ENCODE results near the gene ZNF384.

ZNF384 gene

DNA sequence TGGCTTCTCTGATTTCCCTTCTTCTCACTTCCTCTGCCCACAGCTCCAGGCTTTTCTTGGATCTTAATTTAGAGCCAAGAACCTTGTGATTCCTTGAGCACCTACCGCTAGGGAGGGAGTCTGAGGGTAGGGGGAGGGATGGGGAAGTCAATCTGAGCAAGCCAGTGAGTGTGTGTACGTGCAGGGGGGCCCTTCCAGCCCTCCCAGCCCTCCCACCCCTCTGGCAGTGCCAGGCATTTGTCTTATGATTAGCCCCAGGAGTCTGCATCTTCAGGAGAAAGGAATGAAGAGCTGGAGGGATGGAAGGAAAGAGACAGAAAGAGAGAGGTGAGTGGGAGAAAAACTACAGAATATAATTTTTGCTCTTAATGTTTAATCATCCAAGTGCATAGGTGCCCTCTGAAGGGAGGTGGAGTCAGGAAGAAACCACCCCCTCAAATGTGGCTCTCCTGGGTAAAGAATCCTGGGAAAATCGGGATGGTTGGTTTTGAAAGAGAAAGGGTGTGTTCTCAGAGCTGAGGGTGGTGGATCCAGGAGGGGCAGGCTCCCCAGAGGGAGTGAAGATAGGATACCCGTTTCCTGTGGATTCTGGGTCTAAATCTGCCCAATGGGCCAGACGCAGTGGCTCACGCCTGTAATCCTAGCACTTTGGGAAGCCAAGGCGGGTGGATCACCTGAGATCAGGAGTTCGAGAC is 9.3 kb upstream of the ZNF384 start:
- no peak for DNase-seq

DNA sequence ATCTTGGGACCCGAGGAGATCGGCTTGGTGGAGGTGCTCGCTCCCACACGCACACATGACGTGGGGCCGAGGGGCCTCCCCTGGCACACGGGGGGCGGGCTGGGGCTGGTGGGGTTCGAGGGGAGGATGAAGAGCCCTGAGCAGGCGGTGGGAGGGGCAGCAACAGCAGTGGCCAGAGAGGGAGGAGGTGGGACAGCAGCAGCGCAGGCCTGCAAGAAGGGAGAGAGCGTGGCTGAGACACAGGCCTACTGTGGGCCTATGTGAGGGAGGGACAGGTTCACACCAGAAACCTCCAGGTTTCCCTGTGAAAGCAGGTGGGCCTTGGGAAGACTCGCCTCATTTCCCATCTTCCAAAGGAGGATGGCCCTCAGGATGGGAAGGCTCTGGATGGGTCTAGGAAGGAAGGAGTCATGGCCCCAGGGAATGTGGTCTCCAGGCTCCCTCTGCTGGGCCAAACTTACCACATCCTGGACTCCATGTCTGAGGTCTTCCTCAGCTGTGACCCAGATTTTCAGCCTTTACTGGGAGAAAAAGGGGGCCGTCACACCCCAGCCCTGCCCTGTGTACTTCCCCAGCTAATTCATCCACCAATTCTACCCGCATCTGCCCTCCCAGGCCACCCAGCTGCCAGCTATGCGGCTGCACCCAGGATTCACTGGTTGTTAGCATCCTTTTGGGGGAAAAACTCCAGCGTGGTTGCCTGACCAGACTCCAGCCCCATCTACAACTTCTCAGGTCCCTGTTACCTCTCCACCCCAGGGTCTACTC is 8.6 kb upstream of the ZNF384 start:
- DNase-seq = peak; percentile 63

DNA sequence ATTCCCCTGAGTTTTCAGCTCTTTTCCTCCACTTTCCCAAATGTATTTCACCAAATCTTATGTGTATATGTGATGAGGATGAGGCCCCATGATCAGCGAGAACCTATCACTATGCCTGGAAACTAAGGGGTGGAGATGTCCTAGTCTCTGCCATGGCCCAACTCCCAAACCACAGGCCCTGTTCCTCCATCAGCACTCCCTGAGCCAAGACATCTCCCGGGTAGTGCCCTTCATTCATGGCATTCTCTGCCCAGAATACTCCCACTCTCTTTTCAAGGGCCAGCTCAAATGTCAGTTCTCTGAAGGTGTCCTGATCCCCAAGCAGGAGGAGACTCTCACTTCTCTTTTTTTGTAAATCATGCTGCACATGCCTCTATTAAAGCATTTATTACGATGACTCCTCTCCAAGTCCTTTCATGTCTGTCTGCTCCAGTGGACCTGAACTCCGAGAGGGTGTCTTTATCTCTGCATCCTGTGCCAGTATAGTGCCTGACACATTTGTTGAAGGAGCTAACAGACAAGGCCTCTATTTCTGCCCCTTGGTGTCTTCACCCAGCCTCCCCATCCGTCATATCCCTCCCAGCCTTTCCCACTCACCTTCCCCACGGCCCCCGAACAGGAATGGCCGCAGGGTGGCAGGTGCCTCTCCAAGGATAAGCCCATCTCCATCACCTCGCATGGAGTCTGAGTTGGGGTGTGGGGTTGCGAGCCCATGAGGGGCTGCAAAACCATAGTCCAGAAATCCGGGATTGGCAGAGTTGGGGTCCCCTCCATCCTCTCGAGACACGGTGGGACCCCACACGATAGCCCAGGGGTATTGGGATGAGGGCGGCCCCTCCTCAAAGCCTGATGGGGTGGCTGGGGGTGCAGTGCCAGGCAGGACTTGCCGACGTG is 7.8 kb upstream of the ZNF384 start:
- no peak for DNase-seq

DNA sequence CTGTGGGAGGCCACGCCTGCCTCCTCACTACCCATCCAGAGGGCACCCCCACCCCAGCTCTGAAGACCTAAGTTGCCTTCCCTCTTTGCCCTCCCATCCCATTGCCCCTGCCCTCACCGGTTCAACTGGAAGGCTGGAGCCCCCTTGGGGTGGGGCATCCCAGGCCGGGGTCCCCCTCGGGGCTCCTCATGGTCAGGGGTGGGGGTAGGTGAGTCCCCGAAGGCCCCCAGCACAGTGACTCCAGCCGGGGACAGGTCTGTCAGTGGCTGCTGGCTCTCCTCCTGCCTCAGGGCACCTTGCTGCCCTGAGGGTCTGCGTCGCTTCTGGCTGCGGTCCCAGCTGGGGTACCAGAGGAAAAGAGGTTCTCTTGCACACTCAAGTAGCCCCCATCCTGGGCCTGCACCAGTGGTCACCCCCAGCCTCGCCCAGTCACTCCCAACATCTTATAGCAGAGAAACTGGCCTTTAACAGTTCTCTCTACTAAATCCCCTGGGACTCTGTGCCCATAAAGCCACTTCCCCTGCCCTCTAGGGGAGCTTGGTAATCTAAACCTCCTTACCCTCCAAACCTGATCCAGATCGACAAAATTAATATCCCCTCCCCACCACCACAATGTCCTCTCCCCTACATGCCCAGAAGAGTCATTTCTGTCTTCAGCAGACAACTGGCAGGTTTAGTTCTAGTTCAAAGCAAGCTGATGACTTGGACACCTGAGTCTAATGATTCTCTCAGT is 6.3 kb upstream of the ZNF384 start:
- DNase-seq = no peak

DNA sequence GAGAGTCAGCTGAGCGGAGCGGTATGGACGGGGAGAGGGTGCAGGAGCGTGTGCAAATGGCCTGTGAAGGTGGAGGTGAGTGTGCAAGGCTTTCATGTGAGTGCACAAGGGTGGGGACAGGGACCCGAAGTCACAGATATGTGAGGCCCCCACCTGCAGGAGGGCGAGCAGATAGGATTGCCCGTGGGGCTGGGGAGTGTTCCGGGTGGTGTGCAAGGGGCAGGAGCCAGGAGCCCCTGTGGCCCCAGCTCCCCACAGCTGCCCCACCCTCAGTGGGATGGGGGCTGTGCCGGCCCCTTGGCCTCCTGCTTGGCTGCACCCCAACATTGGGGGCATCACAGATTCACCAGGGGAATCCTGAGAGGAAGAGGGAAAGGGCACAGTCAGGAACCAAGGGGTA is 5.5 kb upstream of the ZNF384 start:
- no peak for DNase-seq

DNA sequence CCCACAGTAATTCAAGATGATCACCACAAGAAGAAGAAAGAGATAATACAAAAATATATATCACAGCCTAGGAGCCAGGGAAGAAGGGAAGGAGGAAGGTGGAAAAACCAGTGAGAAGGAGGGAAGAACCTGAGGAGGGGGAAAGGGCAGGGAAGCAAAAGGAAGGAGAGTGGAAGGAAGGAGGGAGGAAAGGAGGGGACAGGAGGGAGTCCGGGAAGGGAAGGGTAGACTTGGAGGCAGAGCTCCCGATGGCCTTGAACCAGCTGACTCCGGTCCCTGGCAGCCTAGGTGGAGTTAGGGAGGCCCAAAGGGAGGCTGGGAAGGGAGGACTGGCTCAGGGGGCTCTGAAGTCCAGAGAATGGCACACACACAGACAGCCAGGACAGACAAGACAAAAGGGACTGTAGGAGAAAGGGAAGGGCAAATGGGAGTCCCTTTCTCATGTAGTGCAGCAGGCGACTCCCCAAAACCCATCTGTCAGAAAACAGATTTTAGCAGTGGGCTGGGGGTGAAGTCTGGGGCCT is 4.7 kb upstream of the ZNF384 start:
- DNase-seq = no peak

DNA sequence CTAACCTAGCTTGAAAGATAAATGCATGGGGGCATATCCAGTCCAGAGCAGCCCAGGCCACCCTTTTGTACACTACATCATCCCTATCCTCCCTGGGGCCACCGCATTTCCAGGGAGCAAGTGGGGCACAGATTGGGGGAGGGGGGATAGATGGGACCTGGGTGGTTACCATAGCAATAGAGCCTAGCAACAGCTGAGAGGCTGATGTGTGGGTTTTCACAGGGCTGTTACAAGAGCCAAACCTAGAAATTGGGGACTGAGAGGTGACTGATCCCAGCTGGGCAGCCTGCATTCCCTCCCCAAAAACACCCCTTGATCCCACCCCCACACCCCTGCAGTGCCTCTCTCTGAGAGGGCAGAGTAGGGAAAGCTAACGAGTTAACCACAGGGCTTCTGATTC is 3.7 kb upstream of the ZNF384 start:
- DNase-seq = no peak

DNA sequence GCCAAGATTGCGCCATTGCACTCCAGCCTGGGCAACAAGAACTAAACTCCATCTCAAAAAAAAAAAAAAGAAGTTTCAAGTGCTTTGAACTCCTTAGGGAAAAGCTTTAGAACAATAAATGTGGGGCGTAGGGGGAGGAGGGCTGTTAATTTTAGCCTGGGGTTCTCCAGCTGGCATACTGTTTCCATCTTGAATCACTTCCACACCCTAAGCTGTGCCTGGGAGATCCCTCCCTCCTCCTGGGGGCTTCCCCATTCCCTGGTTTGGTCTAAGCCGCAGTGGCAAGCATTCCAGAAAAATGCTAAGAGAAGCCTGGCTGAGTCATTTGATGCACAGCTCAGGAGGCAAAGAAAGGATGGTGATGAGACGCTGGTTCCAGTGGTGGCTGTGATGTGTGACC is 2.3 kb upstream of the ZNF384 start:
- DNase-seq = no peak

DNA sequence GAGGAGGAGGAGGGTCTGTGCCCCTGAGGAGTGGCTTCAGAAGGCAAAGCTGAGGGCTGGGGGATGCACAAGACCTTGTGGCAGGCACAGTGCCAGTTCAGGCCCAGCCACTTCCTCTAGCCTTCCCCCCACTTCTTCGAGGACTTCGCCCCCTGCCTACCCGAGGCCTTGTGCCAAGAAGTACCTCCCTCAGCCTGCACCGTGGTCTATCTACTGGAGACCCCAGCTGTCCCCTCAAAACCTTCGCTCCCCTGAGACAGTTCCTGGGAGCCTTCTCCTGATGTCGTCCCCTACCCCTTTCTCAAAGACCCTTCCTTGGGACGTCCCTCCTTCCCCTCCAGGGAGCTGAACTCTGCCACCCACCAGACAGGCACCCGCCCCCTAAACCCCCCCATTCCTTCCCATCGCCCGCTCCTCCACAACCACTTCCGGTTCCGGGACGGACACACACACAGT is 604 bp downstream of the ZNF384 start:
- DNase-seq = no peak

DNA sequence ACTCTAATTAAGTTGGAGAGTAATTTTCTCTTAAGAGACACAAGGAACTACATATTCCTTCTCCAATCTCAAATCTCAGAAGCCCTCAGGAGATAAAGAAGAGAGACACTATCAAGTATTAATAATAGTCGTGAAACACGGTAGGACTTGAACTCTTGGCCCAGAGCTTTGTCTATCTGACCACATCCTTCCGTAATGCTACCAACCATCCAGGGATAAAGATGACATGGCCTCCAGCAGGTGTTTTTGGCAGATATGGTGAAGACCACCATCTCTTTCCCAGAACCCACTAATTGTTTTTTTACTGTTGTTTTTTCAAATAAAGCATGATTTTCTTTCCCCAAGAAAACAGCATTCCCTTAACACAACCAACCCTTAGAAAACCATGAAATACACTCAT is 3.4 kb downstream of the ZNF384 start:
- no peak for DNase-seq

DNA sequence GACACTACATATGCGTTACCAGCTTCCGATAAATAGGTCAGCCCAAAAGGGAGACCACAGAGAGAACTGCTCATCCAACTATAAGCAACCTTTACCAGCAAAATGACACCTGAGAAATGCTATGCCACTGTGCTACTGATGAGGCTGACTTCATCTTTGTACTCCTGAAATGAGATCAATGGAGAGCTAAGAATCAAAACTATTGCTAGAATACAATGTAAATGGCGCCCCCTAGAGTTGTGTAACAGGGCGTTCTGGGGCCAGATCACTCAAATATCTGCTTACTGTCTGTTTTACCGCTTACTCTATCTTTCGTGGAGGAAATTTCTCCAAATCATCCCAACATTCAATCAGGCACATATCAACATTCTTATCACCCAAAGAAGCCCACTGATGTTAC is 4.6 kb downstream of the ZNF384 start:
- DNase-seq = no peak

DNA sequence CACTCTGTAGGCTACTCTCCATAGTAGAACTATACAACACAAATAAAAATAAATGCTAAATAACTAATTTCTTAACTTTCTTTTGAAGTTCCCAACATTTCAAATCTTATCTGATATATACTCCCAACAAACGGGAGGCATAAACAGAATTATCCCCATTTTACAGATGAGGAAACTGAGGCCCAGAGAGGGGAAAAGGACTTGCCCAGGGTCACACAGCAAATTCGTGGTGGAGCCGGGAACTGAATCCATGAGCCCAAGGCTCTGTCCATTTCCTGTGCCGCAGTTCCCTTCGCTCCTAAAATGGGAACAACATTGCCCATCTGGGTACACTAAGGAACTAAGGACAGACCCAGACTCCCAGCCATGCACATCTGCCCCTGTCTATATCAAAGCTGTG is 12.2 kb downstream of the ZNF384 start:
- DNase-seq = no peak

DNA sequence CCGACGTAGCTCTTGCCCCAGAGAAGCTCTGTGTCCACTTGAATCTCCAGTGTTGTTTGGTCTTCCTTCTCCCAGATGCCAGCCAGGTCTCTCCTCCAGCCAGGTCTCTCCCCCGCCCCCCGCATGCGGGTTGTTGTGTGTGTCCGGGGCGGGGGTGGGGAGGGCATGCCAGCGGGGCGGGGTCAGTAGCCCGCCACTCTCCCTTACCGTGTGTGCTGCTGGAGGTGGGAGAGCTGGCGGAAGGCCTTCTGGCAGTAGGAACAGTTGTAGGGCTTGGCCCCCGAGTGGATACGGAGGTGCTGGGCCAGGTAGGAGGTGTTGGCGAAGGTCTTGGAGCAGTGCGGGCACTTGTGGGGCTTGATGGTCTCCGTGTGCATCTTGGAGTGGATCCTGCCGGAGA is 17.0 kb downstream of the ZNF384 start:
- DNase-seq = no peak

DNA sequence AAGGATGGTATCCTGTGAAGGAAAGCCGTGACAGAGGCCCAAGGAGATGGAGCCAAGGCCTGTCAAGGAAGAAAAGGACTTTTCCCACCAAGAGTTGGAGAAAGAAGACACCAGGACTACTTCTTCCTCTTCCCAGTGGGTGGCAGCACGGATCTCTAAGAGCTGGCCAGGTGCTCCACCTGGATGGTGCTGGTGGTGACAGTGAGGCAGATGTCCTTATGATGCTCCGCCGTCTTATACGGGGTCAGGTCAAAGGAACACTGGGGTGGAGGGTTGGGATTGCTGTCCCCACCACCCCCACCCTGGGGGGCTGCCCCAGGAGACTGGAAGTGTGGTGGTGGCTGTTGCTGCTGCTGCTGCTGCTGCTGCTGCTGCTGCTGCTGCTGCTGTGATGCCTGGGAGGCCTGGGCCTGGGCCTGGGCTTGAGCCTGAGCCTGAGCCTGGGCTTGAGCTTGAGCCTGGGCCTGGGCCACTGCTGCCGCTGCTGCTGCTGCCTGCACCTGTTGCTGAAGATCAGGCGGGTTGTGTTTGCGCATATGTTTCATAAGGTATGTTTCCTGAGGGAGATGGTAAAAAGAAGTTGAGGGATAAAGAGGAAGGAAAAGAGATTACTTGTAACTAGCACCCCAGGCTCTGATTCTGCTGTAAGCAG is 21.5 kb downstream of the ZNF384 start:
- no peak for DNase-seq

DNA sequence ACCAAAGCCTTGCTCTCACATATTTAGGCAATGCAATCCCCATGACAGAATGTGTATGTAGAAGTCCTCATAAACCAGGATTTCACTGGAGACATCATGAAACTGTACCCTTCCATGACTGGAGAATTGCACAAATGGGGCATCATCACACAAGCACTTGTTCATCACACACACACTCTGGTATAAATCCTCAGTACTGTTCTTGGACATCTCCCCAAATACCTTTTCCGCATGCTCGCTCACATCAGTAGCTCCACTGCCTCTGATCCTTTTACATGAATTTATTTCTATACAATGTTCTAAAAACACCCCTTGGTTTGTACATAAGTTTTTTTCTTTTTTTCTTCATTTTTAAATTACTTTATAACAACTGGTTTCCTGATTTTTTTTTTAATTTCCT is 23.0 kb downstream of the ZNF384 start:
- no peak for DNase-seq

DNA sequence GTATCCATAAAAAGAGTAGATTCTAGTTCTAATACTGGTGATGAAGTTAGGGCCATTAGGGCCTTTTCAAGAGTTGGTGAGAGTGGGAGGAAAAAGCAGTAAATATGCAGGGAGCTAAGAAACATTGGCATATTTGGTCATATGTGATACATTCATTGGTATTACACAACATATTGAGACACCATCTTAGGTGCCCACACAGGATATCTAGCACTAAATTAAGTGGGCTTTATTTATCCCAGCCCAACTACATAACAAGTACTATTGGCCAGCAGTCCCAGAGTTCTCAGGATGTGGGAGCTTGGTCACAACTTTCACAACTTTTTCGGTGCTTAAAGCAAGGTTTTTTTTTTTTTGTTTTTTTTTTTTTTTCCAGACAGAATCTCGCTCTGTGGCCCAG is 24.3 kb downstream of the ZNF384 start:
- DNase-seq = no peak

DNA sequence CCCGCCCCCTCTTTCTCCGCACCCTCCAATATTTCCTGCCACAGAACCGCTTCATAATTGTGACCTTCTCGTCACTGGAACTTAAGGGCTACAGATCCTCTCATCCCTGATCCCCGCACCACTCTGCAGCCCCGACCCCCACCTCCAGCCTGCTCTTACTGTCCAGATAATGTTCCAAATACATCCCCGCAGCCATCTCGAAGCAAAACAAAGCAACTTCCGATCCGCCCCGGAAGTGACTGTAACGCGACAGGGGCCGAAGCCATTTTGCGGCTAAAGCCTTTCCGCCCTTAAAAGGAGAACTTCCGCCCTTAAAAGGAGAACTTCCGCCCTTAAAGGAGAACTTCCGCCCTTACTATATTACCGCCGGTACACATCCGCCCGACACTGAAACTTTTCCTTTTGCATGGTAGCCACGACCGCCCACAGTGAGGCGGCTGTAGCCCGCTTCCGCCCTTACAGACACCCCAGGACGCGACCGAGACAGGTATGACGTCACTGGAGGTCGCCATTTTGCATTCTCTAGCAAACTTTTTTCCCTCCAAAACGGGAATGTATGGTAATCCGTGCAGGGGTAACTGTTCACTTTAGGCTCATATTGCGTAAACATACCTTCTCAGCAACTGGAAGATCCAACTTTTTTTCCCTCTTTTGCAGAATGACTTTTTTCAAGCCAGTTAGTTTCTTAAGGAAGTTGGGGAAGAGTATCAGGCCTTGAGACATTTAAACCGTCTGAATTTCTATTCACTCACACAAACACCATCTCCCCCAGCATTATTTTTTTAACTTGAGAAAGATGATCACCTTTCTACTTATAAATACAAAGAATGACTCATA is 26.1 kb downstream of the ZNF384 start, which contains the start of gene ING4:
ING4 (minus strand) TSS at position 214 of the 837 bp plus-strand sequence; CDS start at position 196, 18 bp downstream.
- peak; percentile 98 for DNase-seq

DNA sequence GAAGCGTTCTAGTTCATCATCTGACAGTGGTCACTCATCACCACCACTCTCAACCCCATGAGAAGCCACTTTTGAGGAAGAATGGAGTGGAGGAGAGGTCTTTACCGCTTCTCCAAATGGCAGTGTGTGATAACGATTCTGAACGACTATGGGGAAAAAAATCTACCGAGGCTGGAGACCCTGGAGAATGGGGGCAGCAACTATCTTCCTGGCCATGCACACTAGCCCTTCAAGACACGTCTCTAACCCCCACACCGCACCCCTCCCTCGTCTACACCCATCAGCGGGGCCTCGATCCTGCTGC is 26.6 kb downstream of the ZNF384 start:
- no peak for DNase-seq

DNA sequence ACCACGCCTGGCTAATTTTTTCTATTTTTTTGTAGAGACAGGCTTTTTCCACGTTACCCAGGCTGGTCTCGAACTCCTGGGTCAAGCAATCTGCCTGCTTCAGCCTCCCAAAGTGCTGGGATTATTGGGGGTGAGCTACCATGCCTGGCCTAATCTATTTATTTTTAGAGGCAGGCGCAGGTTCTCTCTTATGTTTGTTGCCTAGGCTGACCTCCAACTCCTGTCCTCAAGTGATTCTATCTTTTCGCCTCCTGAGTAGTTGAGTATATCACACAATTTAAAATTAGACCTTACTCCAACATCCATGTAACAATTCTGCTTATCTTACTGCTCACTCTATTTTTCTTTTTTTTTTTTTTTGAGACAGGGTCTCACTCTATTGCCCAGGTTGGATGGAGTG is 35.2 kb downstream of the ZNF384 start:
- no peak for DNase-seq

DNA sequence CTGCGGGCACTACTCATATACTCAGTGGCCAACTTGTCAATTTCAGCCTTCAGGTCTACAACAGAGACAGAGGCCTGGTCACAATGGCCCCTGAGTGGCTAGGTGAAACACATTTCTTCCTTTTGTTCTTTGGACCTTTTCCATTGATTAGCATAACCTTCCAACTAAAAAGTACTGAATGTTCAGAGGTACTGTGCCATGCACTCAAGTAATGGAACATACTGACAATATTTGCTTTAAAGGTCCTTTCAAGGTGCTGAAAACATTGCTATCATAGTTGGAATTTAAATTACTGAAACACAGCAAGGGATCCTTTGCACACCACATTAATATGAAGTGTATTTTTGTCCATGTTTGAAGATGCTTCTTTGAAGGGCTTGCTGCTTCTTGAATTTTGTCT is 35.8 kb downstream of the ZNF384 start:
- no peak for DNase-seq

DNA sequence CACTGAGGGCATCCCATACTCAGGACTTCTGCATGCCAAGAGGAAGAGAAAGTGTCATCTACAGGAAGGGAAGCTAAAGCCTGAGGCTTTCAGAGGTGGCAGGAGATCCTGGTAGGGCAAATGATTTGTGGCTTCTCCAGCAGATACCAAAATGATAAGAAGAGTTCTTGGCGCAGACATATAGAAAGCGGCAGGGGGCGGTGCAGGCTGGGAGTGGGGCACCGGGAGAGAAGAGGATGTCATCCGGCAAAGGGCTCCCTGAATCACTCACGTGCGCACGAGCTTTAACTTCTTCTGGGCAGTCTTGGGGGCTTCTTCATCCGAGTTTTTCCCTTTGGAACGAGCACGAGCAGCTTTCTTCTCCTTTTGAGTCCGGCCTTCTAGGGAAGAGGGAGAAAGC is 36.8 kb downstream of the ZNF384 start:
- no peak for DNase-seq

All from right forelimb (tissue), 1 donor.